Tongue (tissue), 2 donors: ENCODE measurements around the gene ANKRD9. TPM values are rescaled to one million over a fixed set of nuclear protein-coding genes. Genes with fewer than 3 reads are reported as not detected.
A peak's percentile ranks its signal among the peaks of the same experiment; 100 is the strongest.

ENCODE experiments used
- DNase-seq: peaks from one replicate; pipeline ENCODE4 v3.0.0-alpha.2; 2015
- total RNA-seq: library from RNA; depleted of rRNA; stranded (reverse); fragments of >200 nt; gene quantifications from one replicate; pipeline ENCODE4 v1.2.3, GENCODE V29; 2014

ANKRD9 gene
- total RNA-seq, 1 donor from 2014 or later = 42.1 TPM

DNA sequence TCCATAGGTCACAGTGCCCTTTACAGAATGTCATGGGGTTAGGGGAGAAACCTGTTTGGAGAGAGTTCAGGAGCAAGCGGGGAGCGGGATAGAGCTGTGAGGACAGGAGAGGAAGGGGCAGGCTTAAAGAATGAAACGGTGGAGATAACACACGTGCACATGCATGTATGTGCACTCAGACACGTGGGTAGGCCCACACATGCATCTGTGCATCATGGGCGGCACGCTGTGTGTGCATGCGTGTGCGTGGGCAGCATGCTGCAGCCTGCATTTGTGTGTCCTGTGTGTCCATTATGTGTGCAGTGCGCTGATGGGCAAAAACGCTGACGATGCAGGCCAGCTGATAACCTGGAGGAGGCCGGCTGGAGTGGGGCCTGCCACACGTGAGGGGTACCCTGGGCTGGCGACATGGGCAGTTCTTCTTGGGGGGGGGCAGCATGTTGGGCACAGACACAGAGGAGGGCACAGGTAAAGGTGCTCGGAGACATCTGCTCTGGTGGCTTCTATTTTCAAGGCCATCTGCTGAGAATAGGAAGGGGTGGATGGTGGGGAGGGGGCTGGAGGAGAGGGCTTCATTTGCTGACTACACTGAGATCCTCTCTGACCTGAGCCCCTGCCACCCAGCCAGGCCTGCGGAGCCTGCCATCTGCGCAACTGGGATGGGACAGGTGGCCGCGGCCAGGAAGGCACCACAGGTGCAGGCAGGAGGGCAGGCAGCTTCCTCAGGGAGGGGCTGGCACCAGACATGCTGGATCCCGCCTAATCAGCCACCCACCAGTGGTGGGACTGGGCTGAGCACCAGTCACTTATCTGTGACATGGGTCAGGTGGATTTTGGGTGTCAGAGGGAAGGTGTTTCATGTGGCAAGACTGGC lies 4.6 kb upstream of the ANKRD9 start:
- no peak for DNase-seq

DNA sequence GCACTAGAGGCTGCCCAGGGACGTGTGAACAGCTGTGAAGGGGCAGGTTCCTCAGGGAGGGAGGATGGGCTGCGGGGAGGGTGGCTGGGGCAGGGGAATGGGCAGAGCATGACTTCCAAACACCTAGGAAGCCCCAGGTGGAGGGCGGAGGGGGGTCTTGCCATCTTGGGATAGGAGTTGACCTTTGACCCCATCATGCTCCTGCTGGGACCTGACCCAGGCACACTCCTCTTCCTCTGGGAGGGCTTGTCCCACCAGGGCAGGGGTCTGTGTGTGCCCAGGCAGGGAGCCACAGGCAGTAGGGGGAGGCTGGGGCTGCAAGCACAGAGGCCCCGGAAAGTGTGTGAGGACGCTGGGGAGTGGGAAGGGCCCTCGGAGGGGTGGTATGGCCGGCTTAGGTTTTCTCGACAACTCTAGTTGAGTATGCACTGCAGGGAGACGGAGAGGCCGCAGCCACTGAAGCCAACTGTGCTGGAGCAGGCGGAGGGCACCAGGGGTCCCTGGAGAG lies 3.3 kb upstream of the ANKRD9 start:
- no peak for DNase-seq

- no peak for DNase-seq
Measured at GRCh38 chr14:102511538-102511937, 2.0 kb upstream of the ANKRD9 start.

DNA sequence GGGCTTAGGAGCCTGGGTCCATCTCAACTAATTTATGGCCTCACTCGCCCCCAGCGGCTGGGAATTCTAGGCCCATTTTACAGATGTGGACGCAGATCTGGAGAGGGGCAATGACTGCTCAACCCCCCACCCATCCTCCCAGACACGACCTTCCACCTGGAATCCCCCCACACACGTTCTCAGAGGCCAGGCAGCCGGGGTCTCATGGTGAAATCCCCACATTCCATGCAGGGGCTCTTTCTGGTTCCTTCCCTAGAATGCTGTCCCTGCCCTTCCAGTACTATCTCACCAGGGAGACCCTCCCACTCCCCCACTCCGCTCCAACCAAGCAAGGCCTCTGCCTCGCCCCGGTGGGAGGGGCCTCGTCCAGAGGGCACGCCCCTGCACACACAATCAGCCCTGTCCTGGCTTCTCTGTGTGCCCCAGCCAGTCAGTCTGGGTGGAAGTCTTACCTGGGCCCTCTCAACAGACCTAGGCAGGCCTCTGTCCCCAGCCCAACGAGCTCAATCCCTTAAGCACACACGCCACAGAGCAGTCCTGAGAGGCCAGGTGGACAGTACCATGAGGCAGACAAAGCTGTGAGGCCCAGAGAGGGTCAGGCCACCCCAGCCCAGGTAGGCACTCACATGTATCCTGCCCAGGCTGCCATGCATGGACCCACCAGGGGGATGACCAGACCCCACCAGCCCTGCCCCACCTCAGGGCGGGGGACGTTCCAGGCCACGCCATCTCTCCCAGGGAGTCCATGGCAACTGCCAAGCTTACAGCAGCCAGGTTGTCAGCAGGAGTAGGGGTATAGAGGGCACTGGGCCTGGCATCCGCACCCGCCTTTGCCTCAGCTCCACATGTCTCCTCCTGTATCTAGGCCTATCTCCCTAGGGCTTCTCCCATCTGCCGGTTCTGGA lies 1.3 kb upstream of the ANKRD9 start:
- peak; percentile 58 for DNase-seq

DNA sequence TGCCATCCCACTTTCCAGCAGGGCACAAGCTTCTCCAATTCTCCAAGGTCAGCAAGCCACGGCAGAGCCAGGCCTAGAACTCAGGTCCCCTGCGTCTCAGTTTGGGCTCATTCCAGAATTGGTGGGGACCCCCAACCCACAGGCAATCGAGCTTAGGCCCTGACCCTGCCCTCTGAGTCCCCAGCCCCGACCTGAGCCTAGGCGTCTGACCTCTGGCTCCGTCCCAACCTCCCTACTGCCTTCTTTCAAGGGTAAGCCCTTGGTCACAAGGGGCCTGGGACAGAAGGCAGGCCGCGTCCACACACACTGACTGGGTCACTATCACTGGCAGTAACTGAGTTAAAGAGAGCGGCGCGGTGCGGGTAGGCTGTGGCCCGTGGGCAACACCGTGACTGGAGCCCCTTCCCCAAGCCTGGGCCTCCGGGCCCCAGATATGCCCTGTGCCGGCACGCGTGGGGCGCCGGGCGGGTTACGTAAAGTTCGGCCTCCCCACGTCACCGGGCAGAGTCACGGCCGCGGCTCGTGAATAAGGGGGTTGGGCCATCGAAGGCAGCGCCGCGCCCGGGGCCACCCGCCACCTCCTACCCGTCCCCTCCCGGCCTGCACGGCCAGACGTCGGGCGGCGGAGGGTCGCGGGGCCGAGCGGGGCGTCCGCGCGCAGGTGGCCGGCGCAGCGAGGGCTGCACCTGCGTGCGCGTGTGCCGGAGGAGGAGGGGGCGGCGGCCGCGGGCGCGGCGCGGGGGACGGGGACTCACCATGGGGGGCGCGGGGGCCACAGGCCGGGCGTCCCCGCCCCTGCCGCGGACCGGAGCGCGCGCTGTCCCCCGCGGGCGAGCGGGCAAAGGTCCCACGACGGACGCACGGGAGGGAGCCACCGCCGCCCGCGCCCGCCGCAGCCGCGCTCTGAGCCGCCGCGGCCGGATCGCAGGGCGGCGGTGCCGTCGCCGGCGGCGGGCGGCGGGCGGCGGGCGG lies 516 bp downstream of the ANKRD9 start:
- DNase-seq = peak; percentile 56

- DNase-seq = peak; percentile 43
Measured at GRCh38 chr14:102508410-102508773, 1.2 kb downstream of the ANKRD9 start.

DNA sequence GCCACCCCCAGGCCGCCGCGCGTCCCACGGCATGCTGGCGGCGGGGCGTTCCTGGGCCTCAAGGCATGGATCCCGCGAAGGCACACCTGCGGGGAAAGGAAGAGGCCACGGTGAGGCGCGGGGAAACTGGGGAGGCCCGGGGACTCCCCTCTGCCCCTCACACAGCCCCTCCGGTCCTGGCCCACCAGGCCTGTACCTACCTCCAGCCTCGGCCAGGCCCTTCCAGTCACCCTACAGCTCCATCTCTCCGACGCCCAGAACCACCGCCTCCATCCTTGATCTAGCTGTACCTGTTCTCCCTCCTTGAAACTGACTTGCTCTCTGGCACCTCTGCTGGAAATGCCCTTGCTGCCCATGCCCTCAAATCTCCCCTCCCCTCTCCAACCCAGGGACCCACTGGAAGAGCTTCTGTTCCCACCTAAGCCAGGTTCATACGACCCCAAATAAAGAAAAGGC lies 1.7 kb downstream of the ANKRD9 start:
- DNase-seq = no peak

DNA sequence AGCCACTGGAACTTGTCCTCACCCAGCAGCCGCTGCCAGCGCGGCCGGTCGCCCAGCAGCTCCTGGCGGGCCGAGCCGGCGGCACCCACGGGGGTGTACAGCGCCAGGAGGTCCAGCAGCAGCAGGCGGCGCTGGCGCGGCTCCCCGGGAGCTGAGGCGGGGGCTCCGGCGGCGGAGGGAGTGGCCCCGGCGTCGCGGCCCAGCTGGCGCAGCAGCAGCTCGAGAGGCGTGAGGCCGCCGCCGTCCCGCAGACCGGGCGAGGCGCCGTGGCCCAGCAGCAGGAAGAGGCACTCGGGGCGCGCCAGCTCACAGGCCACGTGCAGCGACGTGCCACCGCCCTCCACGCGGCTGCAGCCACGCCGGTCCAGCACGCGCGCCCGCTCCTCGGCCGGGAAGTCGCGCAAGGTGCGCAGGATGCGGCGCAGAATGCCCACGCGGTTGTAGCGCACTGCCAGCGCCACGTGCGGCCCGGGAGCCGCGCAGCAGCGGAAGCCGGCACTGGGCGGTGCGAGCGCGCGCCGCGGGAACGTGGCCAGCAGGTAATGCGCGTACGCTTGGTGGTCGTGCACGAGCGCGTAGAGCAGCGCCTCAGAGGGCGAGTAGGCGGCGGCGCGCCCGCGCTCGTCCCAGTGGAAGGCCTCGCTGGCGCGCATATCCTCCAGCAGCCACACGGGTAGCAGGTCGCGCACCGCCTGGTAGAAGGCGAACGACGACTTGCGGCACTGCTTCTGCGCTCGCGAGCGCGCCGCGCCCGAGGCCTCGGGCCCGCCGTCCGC lies 2.3 kb downstream of the ANKRD9 start:
- DNase-seq = peak; percentile 59

DNA sequence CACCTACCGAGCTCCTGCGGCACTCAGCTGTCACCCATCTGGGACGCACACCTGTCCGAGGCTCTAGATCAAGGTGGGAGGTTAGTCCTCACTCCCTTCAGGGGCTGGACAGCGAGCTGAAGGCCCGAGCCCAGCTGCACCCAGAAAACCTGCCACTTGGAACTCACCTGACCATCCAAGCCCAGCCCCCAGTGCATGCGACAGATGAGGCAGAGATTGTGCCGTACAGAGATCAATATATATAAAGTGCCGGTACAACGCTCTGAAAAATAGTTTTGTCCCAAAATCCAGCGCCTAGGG lies 3.0 kb downstream of the ANKRD9 start:
- no peak for DNase-seq

DNA sequence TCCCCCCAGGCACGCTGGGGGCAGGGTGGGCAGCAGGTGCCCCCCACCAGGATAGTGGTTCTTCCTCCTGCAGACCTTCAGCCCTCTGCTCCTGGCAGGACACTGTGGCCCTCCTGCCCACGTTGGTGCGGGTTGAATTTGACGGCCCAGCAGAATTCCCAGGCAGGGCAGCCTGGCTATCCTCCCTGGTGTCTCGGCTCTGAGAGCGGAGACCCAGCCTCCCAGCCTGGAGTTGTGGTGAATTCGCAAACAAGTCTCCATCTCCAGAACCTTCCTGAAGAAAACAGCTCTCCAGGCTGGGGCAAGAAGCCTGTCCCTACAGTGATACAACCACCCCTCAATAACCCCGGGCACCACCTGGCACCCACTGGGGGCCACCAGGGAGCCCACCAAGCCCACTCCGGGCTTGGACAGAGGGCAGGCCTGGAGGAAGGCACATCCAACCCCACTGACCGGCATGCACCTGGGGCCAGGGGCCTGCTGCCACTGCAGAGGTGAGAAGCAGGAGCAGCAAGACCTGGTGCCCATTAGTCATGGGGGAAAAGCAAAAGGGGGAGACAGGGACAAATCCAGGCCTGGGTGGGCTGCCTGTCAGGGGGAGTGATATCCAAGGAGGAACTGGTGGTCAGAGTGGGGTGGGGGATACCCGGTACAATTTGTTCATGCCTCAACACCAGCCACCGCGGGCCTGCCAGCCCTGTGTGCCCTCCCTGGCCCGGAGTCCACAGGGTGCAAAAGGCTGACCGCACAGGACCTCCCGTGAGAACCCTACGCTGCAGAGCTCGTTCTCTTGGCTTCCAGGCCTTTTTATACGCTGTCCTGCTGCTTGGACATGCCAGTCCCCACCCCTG lies 3.6 kb downstream of the ANKRD9 start:
- no peak for DNase-seq

- DNase-seq = no peak
Measured at GRCh38 chr14:102505000-102505619, 4.5 kb downstream of the ANKRD9 start.

DNA sequence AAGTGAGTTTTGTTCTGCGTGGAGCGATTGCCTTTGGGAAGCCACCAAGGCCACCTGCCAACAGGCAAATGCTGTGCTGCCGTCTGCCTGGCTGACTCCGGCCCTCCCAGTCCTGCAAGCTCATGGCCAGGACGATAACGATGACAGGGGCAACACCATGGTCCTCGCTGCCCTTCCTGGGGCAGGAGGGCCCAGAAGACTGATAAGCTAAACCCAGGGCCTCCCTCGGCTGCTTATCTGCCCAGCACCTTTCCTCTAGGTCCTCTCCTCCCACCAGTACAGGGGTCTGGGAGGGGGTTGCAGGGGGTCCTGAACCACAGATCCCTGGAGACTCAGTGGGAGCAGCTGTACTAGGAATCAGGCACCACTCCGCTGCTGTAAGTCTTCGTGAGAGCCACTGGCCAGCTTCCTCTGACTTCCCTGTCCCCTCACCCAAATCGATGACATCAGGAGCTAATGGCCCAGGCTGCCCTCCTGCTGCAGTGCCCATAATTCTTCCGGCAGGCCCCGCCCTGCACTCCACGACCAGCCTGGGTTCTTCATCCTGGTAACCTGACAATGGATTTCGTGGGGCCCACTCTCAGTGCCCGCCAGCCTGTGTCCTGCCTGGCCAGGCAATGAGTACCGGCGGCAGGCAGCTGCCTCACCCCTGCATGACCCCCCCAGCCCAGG lies 5.1 kb downstream of the ANKRD9 start:
- peak; percentile 55 for DNase-seq

DNA sequence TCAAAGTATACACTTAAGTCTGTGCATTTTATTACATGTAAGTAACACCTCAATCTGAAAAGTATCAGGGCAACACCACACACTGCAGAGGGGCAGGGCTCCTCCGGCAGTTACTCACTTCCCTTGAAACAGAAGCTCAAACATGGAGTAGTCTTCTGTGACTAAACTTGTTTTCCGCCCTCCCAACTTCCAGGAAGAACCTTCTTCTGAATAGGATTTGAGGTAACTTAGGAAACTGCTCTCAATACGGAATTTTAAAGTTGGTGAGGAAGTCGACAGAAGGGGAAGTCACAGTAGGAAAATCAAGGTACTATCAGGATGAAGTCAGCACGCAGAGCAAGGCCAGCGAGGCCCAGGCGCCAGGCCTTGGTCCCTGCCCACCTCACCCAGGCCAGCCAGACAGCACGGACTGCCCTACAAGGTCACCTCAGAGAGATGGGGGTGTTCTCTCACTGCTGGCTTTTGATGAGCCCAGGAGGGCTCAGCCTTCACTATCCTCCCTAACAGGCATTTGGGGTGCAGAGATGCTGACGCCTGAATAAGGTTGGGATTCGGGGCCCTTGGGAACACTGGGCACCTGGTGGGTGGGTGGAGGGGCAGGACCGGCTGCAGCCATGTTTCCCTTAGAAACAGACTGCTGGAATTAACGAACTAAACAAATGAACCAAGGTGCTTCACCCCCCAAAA lies 5.8 kb downstream of the ANKRD9 start:
- no peak for DNase-seq

DNA sequence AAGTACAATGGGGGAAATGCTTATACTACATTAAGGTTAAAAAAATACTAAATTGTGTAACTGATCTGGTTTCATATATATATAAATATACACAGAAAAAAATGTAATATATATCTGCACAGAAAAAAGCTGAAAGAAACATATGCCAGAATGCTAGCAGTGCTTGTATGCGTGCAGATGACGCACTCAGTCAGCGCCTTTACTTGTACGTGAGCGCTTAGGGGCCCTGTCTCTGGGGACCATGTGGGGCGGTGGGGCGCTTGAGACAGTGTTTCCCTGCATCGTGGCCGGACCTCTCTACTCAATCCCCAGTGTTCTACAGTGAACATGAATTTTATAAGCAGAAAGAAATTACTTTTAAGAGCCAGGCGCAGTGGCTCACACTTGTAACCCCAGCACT lies 7.0 kb downstream of the ANKRD9 start:
- DNase-seq = no peak

- DNase-seq = no peak
Measured at GRCh38 chr14:102501751-102502315, 7.7 kb downstream of the ANKRD9 start.

DNA sequence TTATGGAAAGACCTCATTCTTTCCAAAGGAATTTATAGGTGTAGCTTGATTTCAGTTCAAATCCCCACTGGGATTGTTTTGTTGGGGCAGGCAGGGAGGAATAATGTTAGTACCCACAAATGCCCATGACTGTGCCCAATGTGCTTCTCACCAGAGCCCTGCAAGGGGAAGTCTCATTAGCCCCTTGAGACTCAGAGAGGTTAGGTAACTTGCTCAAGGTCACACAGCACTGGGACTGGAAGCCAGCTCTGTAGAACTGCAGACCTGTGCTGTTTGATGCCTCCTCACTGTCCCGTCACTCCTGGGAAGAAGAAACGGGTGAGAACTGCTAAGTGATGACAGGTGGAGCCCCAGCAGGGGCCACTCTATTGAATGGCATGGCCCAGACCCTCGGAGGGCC lies 8.9 kb downstream of the ANKRD9 start:
- DNase-seq = no peak

GRCh38 chr14:102500158-102500662 lies 9.4 kb downstream of the ANKRD9 start:
- peak; percentile 60 for DNase-seq
